Measurements from ENCODE around the gene PRC1.

Gene PRC1

GRCh38 chr15:90946538-90946937 lies 47.8 kb downstream of the PRC1 start:
- H3K36me3 ChIP-seq (replicated peaks; ENCODE audit: insufficient read depth, low read length) = no peaks in the 10 kb centered on the region; the same call in none of the 2 replicates
- no peak overlapping the region for H3K9ac ChIP-seq (ENCODE audit: low read length)
- H3K9me3 ChIP-seq (replicated peaks; ENCODE audit: insufficient read depth, low read length) = no peaks in the 10 kb centered on the region
- H3K79me2 ChIP-seq (ENCODE audit: low read length) = no peaks in the 10 kb centered on the region
- no peak overlapping the region for H2AFZ ChIP-seq (ENCODE audit: low read length)
- no peak overlapping the region for H3K4me2 ChIP-seq (ENCODE audit: low read depth, low read length)
- no peak overlapping the region for H3K4me3 ChIP-seq (ENCODE audit: low read length)
- DNase-seq = no peak
- H3F3A ChIP-seq (ENCODE audit: insufficient read depth, low read length) = no peaks in the 10 kb centered on the region
- H3K4me1 ChIP-seq (ENCODE audit: low read length) = no peaks in the 10 kb centered on the region
- no peaks in the 10 kb centered on the region for H4K20me1 ChIP-seq (ENCODE audit: insufficient read depth, low read length)
- no peaks in the 10 kb centered on the region for H3K9me2 ChIP-seq (replicated peaks; ENCODE audit: insufficient read depth, low read length)
- no peak overlapping the region for H3K27ac ChIP-seq (ENCODE audit: low read length)
- TF ChIP-seq EZH2 (optimal IDR thresholded peaks at IDR 0.05; ENCODE audit: low read depth, low read length) (no peak), EZH2phosphoT487 (IDR thresholded peaks at IDR 0.05; ENCODE audit: low read length) (no peak), CTCF (IDR thresholded peaks at IDR 0.05; ENCODE audit: low read length) (no peak)
- no peaks in the 10 kb centered on the region for H3K27me3 ChIP-seq (replicated peaks; ENCODE audit: insufficient read depth, low read length)

GRCh38 chr15:90945091-90945490 lies 49.2 kb downstream of the PRC1 start:
- Histone ChIP-seq H3K9me2 (replicated peaks; ENCODE audit: insufficient read depth, low read length) (no peaks in the 10 kb centered on the region), H3K27ac (ENCODE audit: low read length) (no peak overlapping the region), H3K4me1 (ENCODE audit: low read length) (no peaks in the 10 kb centered on the region), H3K27me3 (replicated peaks; ENCODE audit: insufficient read depth, low read length) (no peaks in the 10 kb centered on the region), H3K36me3 (replicated peaks; ENCODE audit: insufficient read depth, low read length) (no peaks in the 10 kb centered on the region; the same call in none of the 2 replicates), H3K9me3 (replicated peaks; ENCODE audit: insufficient read depth, low read length) (no peaks in the 10 kb centered on the region), H3K9ac (ENCODE audit: low read length) (no peak overlapping the region), H2AFZ (ENCODE audit: low read length) (no peak overlapping the region), H3K4me3 (ENCODE audit: low read length) (no peak overlapping the region), H3F3A (ENCODE audit: insufficient read depth, low read length) (no peaks in the 10 kb centered on the region), H4K20me1 (ENCODE audit: insufficient read depth, low read length) (no peaks in the 10 kb centered on the region), H3K4me2 (ENCODE audit: low read depth, low read length) (no peak overlapping the region), H3K79me2 (ENCODE audit: low read length) (peaks cover under 1% of the 10 kb centered on the region; the same call in 1 of the 2 replicates)
- DNase-seq = no peak
- TF ChIP-seq CTCF (IDR thresholded peaks at IDR 0.05; ENCODE audit: low read length) = no peak
- TF ChIP-seq EZH2 (optimal IDR thresholded peaks at IDR 0.05; ENCODE audit: low read depth, low read length) = no peak
- no peak for TF ChIP-seq EZH2phosphoT487 (IDR thresholded peaks at IDR 0.05; ENCODE audit: low read length)

- no peaks in the 10 kb centered on the region for H3F3A ChIP-seq (ENCODE audit: insufficient read depth, low read length)
- no peaks in the 10 kb centered on the region for H4K20me1 ChIP-seq (ENCODE audit: insufficient read depth, low read length)
- no peaks in the 10 kb centered on the region for H3K9me2 ChIP-seq (replicated peaks; ENCODE audit: insufficient read depth, low read length)
- no peaks in the 10 kb centered on the region for H3K4me1 ChIP-seq (ENCODE audit: low read length)
- H3K27ac ChIP-seq (ENCODE audit: low read length) = no peak overlapping the region
- no peaks in the 10 kb centered on the region for H3K27me3 ChIP-seq (replicated peaks; ENCODE audit: insufficient read depth, low read length)
- H3K9ac ChIP-seq (ENCODE audit: low read length) = no peak overlapping the region
- no peak for TF ChIP-seq CTCF (IDR thresholded peaks at IDR 0.05; ENCODE audit: low read length)
- no peak for TF ChIP-seq EZH2 (optimal IDR thresholded peaks at IDR 0.05; ENCODE audit: low read depth, low read length)
- TF ChIP-seq EZH2phosphoT487 (IDR thresholded peaks at IDR 0.05; ENCODE audit: low read length) = no peak
- no peak overlapping the region for H2AFZ ChIP-seq (ENCODE audit: low read length)
- no peak overlapping the region for H3K4me2 ChIP-seq (ENCODE audit: low read depth, low read length)
- DNase-seq = no peak
- H3K4me3 ChIP-seq (ENCODE audit: low read length) = no peak overlapping the region
- H3K79me2 ChIP-seq (ENCODE audit: low read length) = peaks cover 3% of the 10 kb centered on the region; the same call in 1 of the 2 replicates
- no peaks in the 10 kb centered on the region for H3K9me3 ChIP-seq (replicated peaks; ENCODE audit: insufficient read depth, low read length)
- no peaks in the 10 kb centered on the region; the same call in none of the 2 replicates for H3K36me3 ChIP-seq (replicated peaks; ENCODE audit: insufficient read depth, low read length)
These were observed 51.8 kb downstream of the PRC1 start for GRCh38 chr15:90942354-90943120.
